Ovary (tissue), 3 donors: ENCODE measurements around the gene PARD3B.

ENCODE experiments used
- POLR2A ChIP-seq: fragments of 450-650 bp; IDR thresholded peaks from one replicate; pipeline ENCODE4 v1.6.1; 2017; ENCODE audit warnings: antibody characterized with exemption, mild to moderate bottlenecking, moderate library complexity
- TF ChIP-seq, protein P1 (sequence below), 3 donors: fragments of 450-650 bp in 2 of 3; fragments of 200-600 bp in 1 of 3; IDR thresholded peaks; one replicate each; pipeline versions ENCODE4 v1.5.1 to v1.8.0; 2016 to 2022; ENCODE audit warnings: antibody characterized with exemption in 3 of 3, mild to moderate bottlenecking in 1 of 3
- donor health status: DM: no; HTN: no; CAD: no.

DNA sequence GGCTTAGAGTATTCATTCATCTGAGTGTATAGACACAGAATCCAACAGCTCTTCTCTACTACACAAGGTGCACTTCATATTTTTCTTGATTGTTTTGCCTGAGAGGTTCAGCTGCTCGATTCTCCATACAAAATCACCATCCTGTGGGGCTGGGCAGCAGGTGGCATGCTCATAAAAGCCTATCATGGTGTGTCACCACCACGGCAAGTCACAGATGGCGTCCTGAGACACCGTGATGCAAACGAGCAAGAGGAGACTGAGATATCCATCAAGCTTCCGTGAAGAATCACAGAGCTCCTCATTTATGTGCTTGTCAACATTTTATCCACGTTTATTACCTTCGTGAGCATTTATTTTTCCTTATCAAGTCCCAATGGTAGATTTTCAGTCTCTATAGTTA lies 1114.6 kb downstream of the PARD3B start:
- TF ChIP-seq, protein P1, sequence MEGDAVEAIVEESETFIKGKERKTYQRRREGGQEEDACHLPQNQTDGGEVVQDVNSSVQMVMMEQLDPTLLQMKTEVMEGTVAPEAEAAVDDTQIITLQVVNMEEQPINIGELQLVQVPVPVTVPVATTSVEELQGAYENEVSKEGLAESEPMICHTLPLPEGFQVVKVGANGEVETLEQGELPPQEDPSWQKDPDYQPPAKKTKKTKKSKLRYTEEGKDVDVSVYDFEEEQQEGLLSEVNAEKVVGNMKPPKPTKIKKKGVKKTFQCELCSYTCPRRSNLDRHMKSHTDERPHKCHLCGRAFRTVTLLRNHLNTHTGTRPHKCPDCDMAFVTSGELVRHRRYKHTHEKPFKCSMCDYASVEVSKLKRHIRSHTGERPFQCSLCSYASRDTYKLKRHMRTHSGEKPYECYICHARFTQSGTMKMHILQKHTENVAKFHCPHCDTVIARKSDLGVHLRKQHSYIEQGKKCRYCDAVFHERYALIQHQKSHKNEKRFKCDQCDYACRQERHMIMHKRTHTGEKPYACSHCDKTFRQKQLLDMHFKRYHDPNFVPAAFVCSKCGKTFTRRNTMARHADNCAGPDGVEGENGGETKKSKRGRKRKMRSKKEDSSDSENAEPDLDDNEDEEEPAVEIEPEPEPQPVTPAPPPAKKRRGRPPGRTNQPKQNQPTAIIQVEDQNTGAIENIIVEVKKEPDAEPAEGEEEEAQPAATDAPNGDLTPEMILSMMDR (IDR thresholded peaks at IDR 0.05), result no peak
- no peak for TF ChIP-seq POLR2A
